Sciatic nerve (tissue), 2 donors: ENCODE measurements around the gene UQCC3. TPM values are rescaled to one million over a fixed set of nuclear protein-coding genes. Genes with fewer than 3 reads are reported as not detected.
"Not testable (repeated sequence)": the region's sequence is repeated elsewhere in the genome, so short reads cannot be mapped to it uniquely, and the experiment has no call there.

ENCODE experiments used
- ATAC-seq: fragments of 200-7000 bp; cut with Tn5 transposase; one replicate; pipeline ENCODE4 v1.9.1; 2020; ENCODE audit warnings: mild to moderate bottlenecking, moderate library complexity
- DNase-seq: peaks from one replicate; pipeline ENCODE4 v3.0.0-alpha.2; 2020; ENCODE audit warnings: low spot score
- intact Hi-C: fragments of 100-400 bp; cut with DNase I; formaldehyde crosslinking; loops from one replicate; pipeline ENCODE4 v1.14.2; 2022
- total RNA-seq: library from RNA; stranded (reverse); fragmentation: NEBNext Ultra II Directional; extraction: Animal tissue kit (Norgen Biotek cat#: 25700); gene quantifications from one replicate; pipeline ENCODE4 v1.2.1, GENCODE V29; 2021
- donor health status: DM: no; HTN: no; CAD: no.
- donor health status: DM: no; HTN: no; CAD: no.

UQCC3 gene
- total RNA-seq, 1 donor from 2014 or later: 7.1 TPM

GRCh38 chr11:62688491-62688890, 17.0 kb downstream of the UQCC3 start:
- intact Hi-C loops: no loop called here
- no peak for ATAC-seq

DNA sequence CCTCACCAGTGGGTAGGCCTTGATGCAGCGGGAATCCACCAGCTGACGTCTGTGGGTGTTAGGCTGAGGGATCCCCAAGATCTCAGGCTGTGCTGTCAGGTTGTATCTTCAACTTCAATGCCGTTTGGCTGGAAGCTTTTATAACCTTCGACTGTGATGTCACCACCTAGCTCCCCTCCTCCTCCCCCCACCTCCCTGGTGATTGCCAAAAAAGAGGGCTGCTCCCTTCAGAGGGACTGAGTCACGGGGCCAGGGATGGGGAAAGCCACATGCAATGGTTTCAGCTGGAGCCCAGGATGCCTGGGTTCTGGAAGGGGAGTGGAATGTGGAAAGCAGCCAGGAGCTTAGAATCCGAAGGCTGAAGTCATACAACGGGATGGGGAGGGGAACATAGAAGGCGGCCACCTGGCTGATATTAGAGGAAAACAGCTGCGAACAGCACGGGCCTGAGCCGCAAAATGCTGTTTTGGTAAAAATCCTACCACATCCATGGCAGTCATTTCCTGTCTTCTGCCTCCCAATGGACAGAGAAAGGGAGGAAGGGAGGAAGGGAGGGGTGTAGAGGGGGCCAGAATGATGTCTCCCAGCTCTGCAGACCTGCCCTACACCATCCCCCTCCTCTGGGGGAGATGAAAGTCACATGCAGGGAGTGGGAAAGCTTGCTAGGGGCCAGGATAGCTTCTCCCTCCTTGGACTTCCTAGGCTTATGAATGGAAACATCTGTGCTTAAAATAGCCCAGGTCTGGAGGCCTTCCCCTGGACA, 18.1 kb downstream of the UQCC3 start, which contains the start of gene LRRN4CL:
Gene LRRN4CL (minus strand): TSS at position 110 of the 763 bp plus-strand sequence. CDS start 1,022 bp downstream, outside the sequence.
- DNase-seq (peak; percentile 89), ATAC-seq (peak; percentile 96)
- intact Hi-C loops: no loop called here

More at GRCh38 chr11:62688491-62688890, 17.0 kb downstream of the UQCC3 start:
- no peak for DNase-seq

DNA sequence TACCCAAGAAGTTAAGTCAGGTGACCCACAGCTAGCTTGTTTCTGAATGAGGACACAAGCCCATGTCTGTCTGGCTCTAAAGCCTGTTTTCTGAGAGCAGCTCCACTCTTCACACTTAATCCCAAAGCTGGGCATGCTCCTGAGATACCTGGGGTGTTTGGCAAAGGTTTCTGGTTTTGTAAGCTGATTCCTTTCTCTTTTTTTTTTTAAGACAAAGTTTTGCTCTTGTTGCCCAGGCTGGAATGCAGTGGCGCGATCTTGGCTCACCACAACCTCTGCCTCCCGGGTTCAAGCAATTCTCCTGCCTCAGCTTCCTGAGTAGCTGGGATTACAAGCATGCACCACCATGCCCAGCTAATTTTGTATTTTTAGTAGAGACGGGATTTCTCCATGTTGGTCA, 22.2 kb downstream of the UQCC3 start:
- intact Hi-C loops, ATAC-seq, DNase-seq: not testable (repeated sequence)

DNA sequence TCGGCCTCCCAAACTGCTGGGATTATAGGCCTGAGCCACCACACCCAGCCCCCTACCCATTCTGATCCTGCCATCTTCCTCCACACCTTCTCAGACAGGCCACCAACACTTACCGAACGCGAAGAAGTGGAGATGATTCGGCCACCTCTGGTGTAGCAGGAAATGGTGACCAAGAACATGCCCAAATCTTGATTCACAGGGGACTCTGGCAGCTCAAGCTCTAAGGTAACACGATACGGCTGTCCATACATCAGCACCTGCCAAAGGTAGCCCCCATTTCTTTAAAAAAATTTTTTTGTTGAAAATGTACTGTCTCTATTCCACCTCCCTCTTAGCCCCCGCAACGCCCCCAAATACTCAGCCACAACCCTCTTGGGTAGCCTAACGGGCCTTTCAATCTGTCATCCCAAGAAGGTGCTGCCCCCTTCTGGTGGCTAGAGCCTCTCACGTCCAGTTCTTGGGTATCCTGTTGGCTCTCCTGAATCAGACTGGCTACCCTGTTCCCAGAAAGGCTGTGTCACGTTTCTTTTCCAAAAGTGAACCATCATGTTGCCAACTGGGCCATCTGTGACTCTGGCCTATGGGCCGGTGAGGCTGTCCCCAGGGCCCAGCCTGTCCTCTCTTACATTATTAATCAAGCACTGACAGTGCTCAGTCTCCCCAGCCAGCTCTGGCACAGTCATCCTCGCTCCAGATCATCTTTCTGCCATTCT, 23.1 kb downstream of the UQCC3 start:
- intact Hi-C loops: no loop called here
- ATAC-seq (peak; percentile 82), DNase-seq (peak; percentile 88)

DNA sequence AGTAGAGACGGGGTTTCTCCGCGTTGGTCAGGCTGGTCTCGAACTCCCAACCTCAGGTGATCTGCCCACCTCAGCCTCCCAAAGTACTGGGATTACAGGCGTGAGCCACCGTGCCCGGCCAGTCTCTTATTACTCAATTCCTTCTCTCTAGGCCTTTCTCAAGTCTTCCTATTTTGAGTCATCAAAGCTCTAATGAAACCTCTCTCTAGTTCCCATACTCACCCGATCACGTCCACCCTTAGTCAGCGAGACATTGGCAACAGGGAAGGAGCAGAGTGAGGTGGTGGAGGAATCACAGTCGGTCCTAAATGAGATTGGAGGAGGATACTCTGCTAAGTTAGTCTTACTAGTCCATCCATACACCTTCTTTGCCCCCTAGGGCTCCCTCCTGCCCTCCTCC, 30.8 kb downstream of the UQCC3 start:
- intact Hi-C loops: no loop called here
- DNase-seq (no peak), ATAC-seq (no peak)

GRCh38 chr11:62703921-62704320, 32.4 kb downstream of the UQCC3 start:
- DNase-seq, ATAC-seq, intact Hi-C loops: not testable (repeated sequence)

GRCh38 chr11:62705413-62705812, 33.9 kb downstream of the UQCC3 start:
- ATAC-seq (no peak), DNase-seq (no peak)
- intact Hi-C loops: no loop called here

- DNase-seq: peak; percentile 96
- peak; percentile 90 for ATAC-seq
- intact Hi-C loops: no loop called here
Observed at GRCh38 chr11:62705880-62706849, 34.7 kb downstream of the UQCC3 start.

DNA sequence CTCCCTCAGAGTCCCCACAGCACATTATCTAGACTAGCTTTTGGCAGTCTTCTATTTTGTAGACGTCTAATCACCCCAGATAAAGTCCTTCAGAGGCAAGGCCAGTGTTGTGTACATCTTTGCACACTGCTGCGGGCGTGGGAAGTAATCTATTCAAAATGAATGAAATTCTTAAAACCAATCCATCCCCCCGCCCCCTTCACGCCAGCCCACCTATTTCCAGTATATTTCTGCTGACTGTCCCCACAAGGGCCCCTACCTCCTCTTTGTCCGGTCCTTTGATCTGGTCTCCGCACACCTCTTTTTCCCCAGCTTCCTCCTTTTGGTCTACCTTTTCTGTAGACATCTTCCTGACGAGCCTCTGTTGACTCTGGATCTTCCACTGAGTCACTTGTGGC, 35.4 kb downstream of the UQCC3 start:
- intact Hi-C loops: no loop called here
- ATAC-seq (no peak), DNase-seq (no peak)

- no peak for DNase-seq
- no peak for ATAC-seq
- intact Hi-C loops: no loop called here
Observed at GRCh38 chr11:62707277-62707861, 35.9 kb downstream of the UQCC3 start, which contains the start of the genes BSCL2 and GNG3. TSS of gene BSCL2 (minus strand) at chr11:62707424. CDS start at chr11:62707195, 229 bp downstream. TSS of gene GNG3 (plus strand) at chr11:62707676. CDS start at chr11:62708296, 620 bp downstream.

DNA sequence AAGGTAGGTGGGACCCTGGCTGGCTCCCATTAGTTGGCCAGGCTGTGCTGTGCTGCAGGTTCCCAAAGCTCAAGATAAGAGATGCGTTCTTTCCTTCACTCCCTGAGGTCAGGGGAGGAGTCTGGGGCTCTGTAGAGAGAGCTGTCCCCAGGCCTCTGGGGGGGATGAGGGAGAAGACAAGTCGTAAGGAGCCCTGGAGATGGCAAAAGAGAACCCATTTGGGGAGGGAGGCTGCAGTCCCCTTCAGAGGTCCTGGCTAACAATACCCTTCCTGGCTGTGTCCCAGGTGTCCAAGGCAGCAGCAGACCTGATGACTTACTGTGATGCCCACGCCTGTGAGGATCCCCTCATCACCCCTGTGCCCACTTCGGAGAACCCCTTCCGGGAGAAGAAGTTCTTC, 36.9 kb downstream of the UQCC3 start:
- DNase-seq: no peak
- ATAC-seq: no peak
- intact Hi-C loops: no loop called here

- ATAC-seq (peak; percentile 0), DNase-seq (no peak)
- intact Hi-C loops: no loop called here
Observed at GRCh38 chr11:62708793-62709192, 37.3 kb downstream of the UQCC3 start.

- ATAC-seq (peak; percentile 94), DNase-seq (peak; percentile 98)
- intact Hi-C loops: no loop called here
Observed at GRCh38 chr11:62709247-62710000, 38.0 kb downstream of the UQCC3 start.

DNA sequence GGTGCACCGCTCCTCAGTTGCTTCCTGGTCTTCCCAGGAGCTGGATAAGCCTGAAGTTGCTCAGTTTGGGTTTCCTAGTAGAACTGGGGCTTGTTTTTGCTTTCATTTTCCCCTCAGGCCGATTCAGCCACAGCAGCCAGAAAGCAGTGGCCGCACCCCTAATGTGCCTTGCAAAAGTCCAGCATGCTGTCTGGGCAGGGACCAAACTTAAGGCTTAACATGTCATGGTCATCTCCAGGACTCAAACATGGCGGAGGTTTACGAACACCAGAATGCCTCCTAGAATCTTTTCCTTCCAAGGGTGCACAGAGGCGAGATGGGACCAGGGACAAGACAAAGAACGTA, 38.5 kb downstream of the UQCC3 start:
- no peak for ATAC-seq

DNA sequence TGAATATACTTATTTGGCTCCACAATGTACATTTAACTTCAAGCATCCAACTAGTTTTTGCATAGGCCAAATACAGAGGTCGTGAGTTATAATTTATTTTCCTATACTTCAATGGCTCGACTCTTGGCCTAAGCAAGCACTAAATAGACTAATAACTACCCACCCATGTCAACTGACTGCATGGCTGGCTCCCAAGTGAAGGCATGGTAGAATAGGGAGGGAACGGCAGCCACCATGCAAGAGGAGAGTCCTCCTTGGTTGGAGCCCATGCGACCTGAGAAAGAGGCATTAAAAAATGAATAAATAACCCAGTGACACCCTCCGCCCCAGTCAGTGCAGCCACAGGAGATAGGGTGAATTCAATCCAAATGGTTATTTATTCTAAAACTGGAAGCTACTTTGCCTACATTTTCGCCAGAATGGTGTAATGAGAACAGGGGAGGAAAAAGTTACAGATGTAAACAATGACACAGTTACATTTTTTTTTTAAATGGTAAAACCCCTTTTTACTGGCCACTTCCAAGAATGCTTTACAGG, 40.9 kb downstream of the UQCC3 start:
- ATAC-seq: no peak
- intact Hi-C loops: no loop called here
- DNase-seq: peak; percentile 13

More for the DNA sequence above, 38.5 kb downstream of the UQCC3 start:
- intact Hi-C loops: no loop called here
- DNase-seq: no peak

- DNase-seq (no peak), ATAC-seq (no peak)
- intact Hi-C loops: no loop called here
Observed at GRCh38 chr11:62712861-62713260, 41.4 kb downstream of the UQCC3 start.

DNA sequence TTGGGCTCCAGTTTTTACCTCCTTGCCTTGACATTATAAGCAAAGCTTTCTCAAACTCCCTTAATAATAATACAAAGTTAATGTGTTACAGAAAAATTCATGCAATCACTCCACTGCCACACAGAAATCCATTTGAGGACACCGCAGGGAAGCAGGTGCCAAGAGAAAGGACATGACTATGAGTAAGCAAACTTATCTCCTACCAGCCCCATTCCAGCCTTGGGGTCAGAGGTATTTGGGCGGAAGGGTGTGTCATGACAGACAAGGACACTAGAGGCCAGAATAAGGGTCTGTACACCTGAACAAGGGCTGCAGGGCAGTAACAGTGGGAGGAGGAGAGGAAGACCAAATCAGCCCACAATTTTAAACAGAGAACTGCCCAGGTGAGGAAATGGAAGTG, 41.9 kb downstream of the UQCC3 start:
- intact Hi-C loops: no loop called here
- ATAC-seq (no peak), DNase-seq (peak; percentile 19)
